ENCODE data around the gene CD300LB. TPM values are rescaled to one million over a fixed set of nuclear protein-coding genes. Genes with fewer than 3 reads are reported as not detected.
"Not testable (repeated sequence)": the region's sequence is repeated elsewhere in the genome, so short reads cannot be mapped to it uniquely, and the experiment has no call there.

Gene CD300LB
- total and polyA plus RNA-seq, 4 donors, result 1.1 to 1.6 (median 1.3) TPM; not detected in 1

DNA sequence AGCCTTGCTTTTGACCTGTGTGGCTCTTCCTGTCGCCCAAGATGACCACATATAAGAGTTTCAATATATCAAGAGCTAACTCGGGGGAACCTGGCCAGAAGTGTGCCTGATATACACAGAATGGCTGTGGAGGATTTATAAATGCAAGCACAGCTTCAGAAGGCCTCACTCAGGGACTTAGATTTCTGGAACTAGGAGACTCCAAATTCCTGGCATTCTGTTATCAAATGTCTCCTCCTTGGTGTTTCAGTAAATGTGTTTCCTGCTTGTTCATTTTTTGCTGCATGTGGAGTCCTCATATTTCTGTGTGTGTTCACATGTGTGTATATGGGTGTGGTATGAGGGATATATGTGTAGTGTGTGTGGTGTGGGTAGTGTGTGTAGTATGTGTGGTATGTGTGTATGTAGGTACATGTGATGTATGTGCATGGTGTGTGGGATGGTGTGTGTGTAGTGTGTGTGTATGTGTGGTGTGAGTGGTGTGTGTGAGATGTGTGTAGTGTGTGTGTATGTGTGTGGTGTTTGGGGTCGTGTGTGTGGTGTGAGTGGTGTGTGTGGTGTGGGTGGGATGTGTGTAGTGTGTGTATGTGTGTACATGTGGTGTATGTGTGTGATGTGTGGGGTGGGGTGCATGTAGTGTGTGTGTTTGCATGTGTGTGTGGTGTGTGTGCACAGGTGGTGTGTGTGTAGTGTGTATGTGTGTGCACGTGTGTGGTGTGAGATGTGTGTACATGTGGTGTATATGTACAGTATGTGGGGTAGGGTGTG is 37.0 kb upstream of the CD300LB start:
- peaks cover 1% of the 10 kb centered on the region for H3K9me3 ChIP-seq (ENCODE audit: control insufficient read depth, low read length)
- intact Hi-C loops (cut with DNase I), result no loop called here
- 74 to 80% methylated on average over 4 of the region's 4 CpGs for WGBS, 2 donors

DNA sequence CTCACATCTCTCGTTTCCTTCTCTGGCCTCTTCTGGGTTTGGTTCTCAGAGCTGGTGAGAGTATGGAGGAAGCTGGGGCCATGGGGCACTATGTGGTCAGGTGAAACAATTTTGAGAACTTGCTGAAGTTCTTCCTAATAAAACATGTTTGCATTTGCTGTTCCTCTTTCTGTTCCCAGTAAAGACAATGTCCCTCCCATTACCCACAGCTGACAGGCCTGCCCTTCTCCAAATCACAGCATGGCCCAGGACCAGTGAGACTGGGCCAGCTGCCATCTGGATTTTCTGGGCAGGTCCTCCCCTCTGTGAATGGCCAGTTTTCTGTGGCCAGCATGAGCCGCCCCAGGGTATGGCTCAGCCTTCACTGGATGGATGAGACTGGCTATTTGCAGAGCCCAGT is 36.1 kb upstream of the CD300LB start, which contains the start of gene CD300H:
TSS of gene CD300H (minus strand) at position 113 of the 400 bp plus-strand sequence.
- no peak within 1 kb of the TSS for H3K27ac ChIP-seq (ENCODE audit: low read depth in 1 of 2, low read length in 2 of 2)
- intact Hi-C loops (cut with DNase I), result no loop called here
- no peaks in the 10 kb centered on the region for H3K27me3 ChIP-seq (ENCODE audit: control insufficient read depth in 1 of 2, insufficient read depth in 2 of 2, low read length in 1 of 2)
- ATAC-seq (ENCODE audit: low FRiP score), result no peak
- H3K4me3 ChIP-seq (ENCODE audit: low read length in 2 of 2), result no peak within 1 kb of the TSS
- no peaks in the 10 kb centered on the region for H3K4me1 ChIP-seq (ENCODE audit: control insufficient read depth in 1 of 2, insufficient read depth in 2 of 2, low read length in 2 of 2)
- H3K9me3 ChIP-seq (ENCODE audit: control insufficient read depth, low read length), result no peaks in the 10 kb centered on the region
- peak in 1 of 2 donors; percentile 76 for DNase-seq
- H3K36me3 ChIP-seq (ENCODE audit: control insufficient read depth in 1 of 2, insufficient read depth in 2 of 2, low read length in 1 of 2), result no peaks in the 10 kb centered on the region
- WGBS, 2 donors, result 78 to 80% methylated on average over 2 of the region's 2 CpGs

More for the DNA sequence above, 37.0 kb upstream of the CD300LB start:
- Histone ChIP-seq H3K4me1 (ENCODE audit: control insufficient read depth in 1 of 2, insufficient read depth in 2 of 2, low read length in 2 of 2) (no peaks in the 10 kb centered on the region), H3K36me3 (ENCODE audit: control insufficient read depth in 1 of 2, insufficient read depth in 2 of 2, low read length in 1 of 2) (no peaks in the 10 kb centered on the region), H3K27me3 (ENCODE audit: control insufficient read depth in 1 of 2, insufficient read depth in 2 of 2, low read length in 1 of 2) (no peaks in the 10 kb centered on the region), H3K4me3 (ENCODE audit: low read length in 2 of 2) (no peak overlapping the region), H3K27ac (ENCODE audit: low read depth in 1 of 2, low read length in 2 of 2) (no peak overlapping the region)
- DNase-seq (no peak), ATAC-seq (ENCODE audit: low FRiP score) (no peak)

DNA sequence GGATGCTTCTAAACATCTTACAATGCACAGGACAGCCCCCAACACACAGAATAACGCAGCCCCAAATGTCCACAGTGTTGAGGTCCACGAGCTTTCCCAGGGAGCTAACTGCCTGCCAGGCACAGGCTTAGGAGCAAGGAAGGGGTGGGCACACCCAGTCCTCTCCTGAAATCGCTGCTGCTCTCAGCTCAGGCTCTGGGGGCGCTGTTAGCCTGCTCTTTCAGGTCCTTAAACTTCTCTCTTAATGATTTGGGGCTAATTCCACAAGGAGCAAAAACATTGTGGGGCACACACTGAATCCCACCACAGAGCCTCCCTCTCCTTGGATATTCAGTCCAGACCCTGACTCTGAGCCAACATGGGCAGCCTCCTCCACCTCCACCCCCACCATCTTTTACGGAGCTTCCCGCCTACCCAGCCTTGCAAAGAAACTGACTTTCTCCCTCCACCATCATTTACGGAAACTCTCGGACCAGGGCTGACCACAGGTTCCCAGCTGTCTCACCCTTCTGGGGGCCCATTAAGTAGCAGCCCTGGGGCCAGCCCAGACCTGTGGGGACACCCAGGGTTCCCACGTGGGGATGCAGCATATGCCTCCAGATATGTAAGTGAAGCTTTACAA is 35.0 kb upstream of the CD300LB start:
- H3K9me3 ChIP-seq (ENCODE audit: control insufficient read depth, low read length), result no peaks in the 10 kb centered on the region
- H3K36me3 ChIP-seq (ENCODE audit: control insufficient read depth in 1 of 2, insufficient read depth in 2 of 2, low read length in 1 of 2), result no peaks in the 10 kb centered on the region
- intact Hi-C loops (cut with DNase I), result no loop called here
- 26 to 33% methylated on average over 9 of the region's 9 CpGs for WGBS, 2 donors
- H3K27ac ChIP-seq (ENCODE audit: low read depth in 1 of 2, low read length in 2 of 2), result no peak overlapping the region
- no peak for DNase-seq
- H3K27me3 ChIP-seq (ENCODE audit: control insufficient read depth in 1 of 2, insufficient read depth in 2 of 2, low read length in 1 of 2), result no peaks in the 10 kb centered on the region
- H3K4me1 ChIP-seq (ENCODE audit: control insufficient read depth in 1 of 2, insufficient read depth in 2 of 2, low read length in 2 of 2), result no peaks in the 10 kb centered on the region
- no peak overlapping the region for H3K4me3 ChIP-seq (ENCODE audit: low read length in 2 of 2)
- no peak for ATAC-seq (ENCODE audit: low FRiP score)

DNA sequence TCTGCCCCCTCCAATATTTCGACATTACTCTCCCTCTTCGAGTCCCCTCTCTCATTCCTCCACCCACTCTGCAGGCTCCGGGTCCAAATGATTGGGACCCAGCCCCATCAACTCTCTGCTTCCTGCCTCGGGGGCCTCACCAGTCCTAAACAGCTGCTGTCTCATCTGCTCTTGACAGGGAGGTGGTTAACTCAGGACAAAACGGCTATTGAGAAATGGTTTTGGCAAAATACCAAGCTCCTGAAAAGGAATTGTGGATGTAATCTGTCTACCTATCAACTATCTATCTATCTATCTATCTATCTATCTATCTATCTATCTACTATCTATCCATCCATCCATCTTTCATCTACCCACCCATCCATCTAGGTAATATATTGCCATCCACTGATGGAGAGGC is 33.9 kb upstream of the CD300LB start:
- ATAC-seq (ENCODE audit: low FRiP score) (no peak), DNase-seq (no peak)
- no peaks in the 10 kb centered on the region for H3K36me3 ChIP-seq (ENCODE audit: control insufficient read depth in 1 of 2, insufficient read depth in 2 of 2, low read length in 1 of 2)
- H3K27ac ChIP-seq (ENCODE audit: low read depth in 1 of 2, low read length in 2 of 2), result no peak overlapping the region
- H3K4me3 ChIP-seq (ENCODE audit: low read length in 2 of 2), result no peak overlapping the region
- 53 to 68% methylated on average over 5 of the region's 5 CpGs for WGBS, 2 donors
- intact Hi-C loops (cut with DNase I), result no loop called here
- H3K9me3 ChIP-seq (ENCODE audit: control insufficient read depth, low read length), result no peaks in the 10 kb centered on the region
- no peaks in the 10 kb centered on the region for H3K4me1 ChIP-seq (ENCODE audit: control insufficient read depth in 1 of 2, insufficient read depth in 2 of 2, low read length in 2 of 2)
- H3K27me3 ChIP-seq (ENCODE audit: control insufficient read depth in 1 of 2, insufficient read depth in 2 of 2, low read length in 1 of 2), result no peaks in the 10 kb centered on the region

DNA sequence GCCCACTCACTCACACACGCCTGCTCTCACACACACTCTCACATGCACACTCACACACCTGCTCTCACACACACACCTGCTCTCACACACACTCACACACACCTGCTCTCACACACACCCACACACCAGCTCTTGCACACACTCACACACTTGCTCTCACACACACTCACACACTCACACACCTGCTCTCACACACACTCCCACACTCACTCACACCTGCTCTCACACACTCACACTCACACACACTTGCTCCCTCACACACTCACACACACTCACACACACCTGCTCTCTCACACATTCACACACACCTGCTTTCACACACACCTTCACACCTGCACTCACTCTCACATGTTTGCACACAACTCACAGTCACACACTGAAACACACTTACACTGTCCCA is 32.1 kb upstream of the CD300LB start:
- H3K27me3 ChIP-seq (ENCODE audit: control insufficient read depth in 1 of 2, insufficient read depth in 2 of 2, low read length in 1 of 2), result no peaks in the 10 kb centered on the region
- H3K4me1 ChIP-seq (ENCODE audit: control insufficient read depth in 1 of 2, insufficient read depth in 2 of 2, low read length in 2 of 2), result no peaks in the 10 kb centered on the region
- no peak overlapping the region for H3K4me3 ChIP-seq (ENCODE audit: low read length in 2 of 2)
- intact Hi-C loops (cut with DNase I), result no loop called here
- no peak for ATAC-seq (ENCODE audit: low FRiP score)
- no peak overlapping the region for H3K27ac ChIP-seq (ENCODE audit: low read depth in 1 of 2, low read length in 2 of 2)
- DNase-seq, result no peak
- whole genome bisulfite sequencing, 2 donors, result 84 to 90% methylated on average over 1 of the region's 1 CpG
- H3K9me3 ChIP-seq (ENCODE audit: control insufficient read depth, low read length), result peaks cover 1% of the 10 kb centered on the region
- H3K36me3 ChIP-seq (ENCODE audit: control insufficient read depth in 1 of 2, insufficient read depth in 2 of 2, low read length in 1 of 2), result no peaks in the 10 kb centered on the region

DNA sequence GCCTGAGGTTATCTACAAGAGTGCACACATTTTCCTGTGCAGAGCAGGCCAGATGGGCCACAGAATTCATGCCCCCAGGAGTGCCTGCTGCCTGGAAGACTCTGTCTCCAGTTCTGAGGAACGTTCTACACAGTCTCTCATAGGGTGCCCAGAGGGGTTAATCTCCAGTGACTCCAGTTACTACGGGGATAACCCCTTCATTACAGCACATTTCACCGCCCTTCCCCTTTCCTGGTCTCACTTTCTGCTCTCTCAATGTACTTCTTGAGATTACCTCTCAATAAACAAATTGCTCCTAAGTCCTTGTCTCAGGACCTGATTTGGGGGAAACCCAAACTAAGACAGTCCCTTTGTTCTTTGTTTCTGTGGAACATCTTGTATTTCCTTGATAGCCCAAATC is 30.3 kb upstream of the CD300LB start:
- Histone ChIP-seq H3K36me3 (ENCODE audit: control insufficient read depth in 1 of 2, insufficient read depth in 2 of 2, low read length in 1 of 2) (no peaks in the 10 kb centered on the region), H3K4me3 (ENCODE audit: low read length in 2 of 2) (no peak overlapping the region), H3K27ac (ENCODE audit: low read depth in 1 of 2, low read length in 2 of 2) (no peak overlapping the region), H3K9me3 (ENCODE audit: control insufficient read depth, low read length) (peaks cover 1% of the 10 kb centered on the region), H3K4me1 (ENCODE audit: control insufficient read depth in 1 of 2, insufficient read depth in 2 of 2, low read length in 2 of 2) (no peaks in the 10 kb centered on the region), H3K27me3 (ENCODE audit: control insufficient read depth in 1 of 2, insufficient read depth in 2 of 2, low read length in 1 of 2) (no peaks in the 10 kb centered on the region)
- intact Hi-C loops (cut with DNase I), result no loop called here
- DNase-seq (no peak), ATAC-seq (ENCODE audit: low FRiP score) (no peak)
- 64 to 77% methylated on average over 3 of the region's 3 CpGs for WGBS, 2 donors

DNA sequence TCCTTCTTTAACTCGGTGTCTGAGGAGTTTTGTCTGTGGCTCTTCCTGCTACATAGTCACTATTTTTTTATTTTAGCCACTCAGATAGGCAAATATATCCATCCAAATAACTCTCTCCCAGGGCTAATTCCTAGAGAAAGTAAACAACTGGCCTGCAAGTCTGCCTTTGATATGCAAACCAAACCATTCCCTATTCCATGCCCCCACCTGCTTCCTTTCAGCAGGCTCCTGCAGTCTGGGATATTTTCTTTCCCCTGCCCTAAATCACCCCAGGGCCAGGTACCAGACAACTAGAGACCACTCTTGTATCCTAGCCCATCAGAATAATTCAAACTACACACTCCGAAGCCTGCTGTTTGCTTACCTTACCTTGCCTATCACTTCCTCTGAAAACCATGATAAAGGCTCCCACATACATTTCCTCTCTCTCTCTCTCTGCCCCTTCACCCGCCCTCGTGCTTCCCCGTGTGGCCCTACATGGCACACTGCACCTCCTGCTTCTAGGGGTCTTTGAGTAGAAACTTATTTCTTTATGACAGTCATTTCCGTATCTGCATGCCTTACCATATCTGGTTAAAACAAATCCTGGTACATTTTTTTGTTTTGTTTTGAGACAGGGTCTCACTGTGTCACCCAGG is 27.7 kb upstream of the CD300LB start:
- Histone ChIP-seq H3K9me3 (ENCODE audit: control insufficient read depth, low read length) (peaks cover 1% of the 10 kb centered on the region), H3K27ac (ENCODE audit: low read depth in 1 of 2, low read length in 2 of 2) (no peak overlapping the region), H3K4me3 (ENCODE audit: low read length in 2 of 2) (no peak overlapping the region), H3K4me1 (ENCODE audit: control insufficient read depth in 1 of 2, insufficient read depth in 2 of 2, low read length in 2 of 2) (no peaks in the 10 kb centered on the region), H3K36me3 (ENCODE audit: control insufficient read depth in 1 of 2, insufficient read depth in 2 of 2, low read length in 1 of 2) (no peaks in the 10 kb centered on the region), H3K27me3 (ENCODE audit: control insufficient read depth in 1 of 2, insufficient read depth in 2 of 2, low read length in 1 of 2) (no peaks in the 10 kb centered on the region)
- intact Hi-C loops (cut with DNase I), result no loop called here
- DNase-seq, result peak in 1 of 2 donors; percentile 4
- no peak for ATAC-seq (ENCODE audit: low FRiP score)
- WGBS, 2 donors, result 71 to 73% methylated on average over 6 of the region's 6 CpGs

DNA sequence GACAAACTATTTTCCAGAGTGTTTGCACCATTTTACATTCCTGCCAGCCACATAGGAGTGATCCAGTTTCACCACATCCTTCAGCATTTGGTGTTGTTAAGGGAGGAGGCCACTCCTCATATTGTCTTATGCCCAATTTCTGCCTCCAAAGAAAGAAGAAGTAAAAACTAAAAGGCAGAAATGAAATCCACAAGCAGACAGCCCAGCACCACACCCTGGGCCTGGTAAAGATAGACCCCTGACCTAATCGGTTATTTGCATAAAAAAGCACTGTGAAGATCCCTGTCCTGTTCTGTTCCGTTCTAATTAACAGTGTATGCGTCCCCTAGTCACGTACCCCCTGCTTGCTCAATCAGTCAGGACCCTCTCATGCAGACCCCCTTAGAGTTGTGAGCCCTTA is 27.1 kb upstream of the CD300LB start:
- H3K27me3 ChIP-seq (ENCODE audit: control insufficient read depth in 1 of 2, insufficient read depth in 2 of 2, low read length in 1 of 2); H3K27ac ChIP-seq (ENCODE audit: low read depth in 1 of 2, low read length in 2 of 2); intact Hi-C loops (cut with DNase I); DNase-seq; H3K4me1 ChIP-seq (ENCODE audit: control insufficient read depth in 1 of 2, insufficient read depth in 2 of 2, low read length in 2 of 2); H3K4me3 ChIP-seq (ENCODE audit: low read length in 2 of 2); H3K9me3 ChIP-seq (ENCODE audit: control insufficient read depth, low read length); ATAC-seq (ENCODE audit: low FRiP score); H3K36me3 ChIP-seq (ENCODE audit: control insufficient read depth in 1 of 2, insufficient read depth in 2 of 2, low read length in 1 of 2): not testable (repeated sequence)
- WGBS, 2 donors, result 72 to 73% methylated on average over 4 of the region's 4 CpGs

Measured in aorta (tissue), 5 donors.